Mesendoderm (in vitro differentiated cells): Measurements from ENCODE around the gene ZSCAN32.
A peak's percentile ranks its signal among the peaks of the same experiment; 100 is the strongest.

Source experiments
- DNase-seq: peaks from one replicate; pipeline ENCODE4 v3.0.0; 2013
- H2AK5ac ChIP-seq: 2 replicates; pipeline ENCODE4 v1.6.1; 2013; ENCODE audit warnings: low read length, inconsistent platforms
- H2BK120ac ChIP-seq: 2 replicates; pipeline ENCODE4 v1.6.1; 2013; ENCODE audit warnings: low read depth, mild to moderate bottlenecking, low read length, moderate library complexity, mixed read lengths
- H2BK15ac ChIP-seq: replicated peaks from 2 replicates; pipeline ENCODE4 v1.6.1; 2013; ENCODE audit warnings: low read depth, mild to moderate bottlenecking, moderate library complexity
- H2BK5ac ChIP-seq: 2 replicates; pipeline ENCODE4 v1.6.1; 2013; ENCODE audit warnings: low read length, inconsistent platforms
- H3K18ac ChIP-seq: 2 replicates; pipeline ENCODE4 v1.6.1; 2013; ENCODE audit warnings: mild to moderate bottlenecking, low read length, mixed read lengths
- H3K23ac ChIP-seq: one replicate; pipeline ENCODE4 v1.6.1; 2013; ENCODE audit warnings: low read length
- H3K27ac ChIP-seq: 2 replicates; pipeline ENCODE4 v1.5.1; 2013; ENCODE audit warnings: low read depth, mild to moderate bottlenecking, inconsistent platforms, low read length, moderate library complexity
- H3K27me3 ChIP-seq: 2 replicates; pipeline ENCODE4 v1.6.1; 2013; ENCODE audit warnings: low read length, control low read depth, mild to moderate bottlenecking, inconsistent platforms; ENCODE audit not compliant: insufficient read depth, poor library complexity
- H3K36me3 ChIP-seq: 2 replicates; pipeline ENCODE4 v1.6.1; 2013; ENCODE audit warnings: low read length, inconsistent platforms; ENCODE audit not compliant: control insufficient read depth, insufficient read depth
- H3K4ac ChIP-seq: one replicate; pipeline ENCODE4 v1.6.1; 2013; ENCODE audit warnings: low read depth, mild to moderate bottlenecking, low read length, moderate library complexity
- H3K4me1 ChIP-seq: 2 replicates; pipeline ENCODE4 v1.6.1; 2013; ENCODE audit warnings: low read depth, low read length, inconsistent platforms; ENCODE audit not compliant: control insufficient read depth
- H3K4me2 ChIP-seq: 2 replicates; pipeline ENCODE4 v1.6.1; 2013; ENCODE audit warnings: low read length
- H3K4me3 ChIP-seq: 2 replicates; pipeline ENCODE4 v1.5.1; 2013; ENCODE audit warnings: mild to moderate bottlenecking, low read length
- H3K56ac ChIP-seq: one replicate; pipeline ENCODE4 v1.6.1; 2013; ENCODE audit warnings: low read length
- H3K79me1 ChIP-seq: 2 replicates; pipeline ENCODE4 v1.6.1; 2013; ENCODE audit warnings: low read length, inconsistent platforms
- H3K79me2 ChIP-seq: 2 replicates; pipeline ENCODE4 v1.6.1; 2013; ENCODE audit warnings: mild to moderate bottlenecking, low read length; ENCODE audit not compliant: control insufficient read depth, insufficient read depth
- H3K9ac ChIP-seq: 2 replicates; pipeline ENCODE4 v1.6.1; 2013; ENCODE audit warnings: low read length, inconsistent platforms
- H4K5ac ChIP-seq: one replicate; pipeline ENCODE4 v1.6.1; 2013; ENCODE audit warnings: low read length
- H4K8ac ChIP-seq: one replicate; pipeline ENCODE4 v1.6.1; 2013; ENCODE audit warnings: low read depth, mild to moderate bottlenecking, control low read depth, low read length, moderate library complexity
- WGBS: extraction: QIAGEN DNeasy Blood & Tissue Kit; methylation state at CpG from one replicate; pipeline ENCODE4 v1.1.7; 2013; ENCODE audit warnings: low lambda C conversion rate, missing lambda C conversion rate; ENCODE audit not compliant: insufficient coverage; ENCODE audit errors: extremely low coverage; 5-methylcytosine and 5-hydroxymethylcytosine counted together

The ZSCAN32 gene

GRCh38 chr16:3389663-3390338 is 11.0 kb downstream of the ZSCAN32 start:
- no peak overlapping the region for H3K56ac ChIP-seq
- no peak overlapping the region for H3K27ac ChIP-seq
- no CpG with 5 or more reads among the region's 9 CpGs for WGBS
- no peaks in the 10 kb centered on the region for H3K4me1 ChIP-seq
- DNase-seq = no peak
- H3K27me3 ChIP-seq = no peaks in the 10 kb centered on the region
- H3K79me1 ChIP-seq = peaks cover 3% of the 10 kb centered on the region
- no peak overlapping the region for H2BK120ac ChIP-seq
- no peaks in the 10 kb centered on the region for H3K79me2 ChIP-seq
- H3K4me2 ChIP-seq = no peak overlapping the region
- no peak overlapping the region for H2BK5ac ChIP-seq
- H3K4ac ChIP-seq = no peak overlapping the region
- H2BK15ac ChIP-seq = no peak overlapping the region
- H4K8ac ChIP-seq = no peak overlapping the region
- no peak overlapping the region for H3K9ac ChIP-seq
- H4K5ac ChIP-seq = no peak overlapping the region
- no peak overlapping the region for H3K18ac ChIP-seq
- H2AK5ac ChIP-seq = no peak overlapping the region
- H3K23ac ChIP-seq = no peak overlapping the region
- H3K4me3 ChIP-seq = no peak overlapping the region
- H3K36me3 ChIP-seq = peaks cover 12% of the 10 kb centered on the region

GRCh38 chr16:3388325-3388724 is 12.5 kb downstream of the ZSCAN32 start:
- Histone ChIP-seq H2AK5ac (no peak overlapping the region), H4K8ac (no peak overlapping the region), H3K27ac (no peak overlapping the region), H2BK15ac (no peak overlapping the region), H3K4me1 (no peaks in the 10 kb centered on the region), H2BK5ac (no peak overlapping the region), H3K36me3 (peaks cover 21% of the 10 kb centered on the region), H3K56ac (no peak overlapping the region), H3K79me1 (peaks cover 1% of the 10 kb centered on the region), H3K9ac (no peak overlapping the region), H2BK120ac (no peak overlapping the region), H3K4me2 (no peak overlapping the region), H3K23ac (no peak overlapping the region), H3K18ac (no peak overlapping the region), H3K79me2 (no peaks in the 10 kb centered on the region), H3K4me3 (no peak overlapping the region), H3K27me3 (no peaks in the 10 kb centered on the region), H3K4ac (no peak overlapping the region), H4K5ac (no peak overlapping the region)
- DNase-seq = no peak
- no CpG with 5 or more reads among the region's 6 CpGs for WGBS

GRCh38 chr16:3383045-3383448 is 17.8 kb downstream of the ZSCAN32 start:
- no peak overlapping the region for H3K4me2 ChIP-seq
- H3K4me3 ChIP-seq = peak overlapping the region; percentile 35
- DNase-seq = peak; percentile 24
- H2BK5ac ChIP-seq = no peak overlapping the region
- no peaks in the 10 kb centered on the region for H3K4me1 ChIP-seq
- no peak overlapping the region for H3K9ac ChIP-seq
- H3K27me3 ChIP-seq = no peaks in the 10 kb centered on the region
- no peaks in the 10 kb centered on the region for H3K79me2 ChIP-seq
- no peak overlapping the region for H3K23ac ChIP-seq
- peaks cover 24% of the 10 kb centered on the region for H3K36me3 ChIP-seq
- H2BK120ac ChIP-seq = no peak overlapping the region
- H3K4ac ChIP-seq = no peak overlapping the region
- H3K18ac ChIP-seq = no peak overlapping the region
- no peaks in the 10 kb centered on the region for H3K79me1 ChIP-seq
- no peak overlapping the region for H3K56ac ChIP-seq
- no peak overlapping the region for H2BK15ac ChIP-seq
- H4K5ac ChIP-seq = no peak overlapping the region
- H3K27ac ChIP-seq = no peak overlapping the region
- no CpG with 5 or more reads among the region's 10 CpGs for WGBS
- H4K8ac ChIP-seq = no peak overlapping the region
- H2AK5ac ChIP-seq = no peak overlapping the region

- no peak overlapping the region for H3K4me3 ChIP-seq
- H4K5ac ChIP-seq = no peak overlapping the region
- no peak for DNase-seq
- no peak overlapping the region for H2BK5ac ChIP-seq
- H3K4me2 ChIP-seq = no peak overlapping the region
- no peaks in the 10 kb centered on the region for H3K27me3 ChIP-seq
- no peak overlapping the region for H3K18ac ChIP-seq
- no peak overlapping the region for H2BK120ac ChIP-seq
- no peak overlapping the region for H3K56ac ChIP-seq
- H3K9ac ChIP-seq = no peak overlapping the region
- no peak overlapping the region for H2BK15ac ChIP-seq
- no peak overlapping the region for H4K8ac ChIP-seq
- no peaks in the 10 kb centered on the region for H3K79me1 ChIP-seq
- H3K79me2 ChIP-seq = no peaks in the 10 kb centered on the region
- no peaks in the 10 kb centered on the region for H3K4me1 ChIP-seq
- no peak overlapping the region for H3K4ac ChIP-seq
- peaks cover 5% of the 10 kb centered on the region for H3K36me3 ChIP-seq
- no peak overlapping the region for H3K27ac ChIP-seq
- no peak overlapping the region for H3K23ac ChIP-seq
- H2AK5ac ChIP-seq = no peak overlapping the region
These were observed 22.9 kb downstream of the ZSCAN32 start for GRCh38 chr16:3377917-3378316.

GRCh38 chr16:3375680-3376079 is 25.1 kb downstream of the ZSCAN32 start:
- Histone ChIP-seq H4K8ac (no peak overlapping the region), H2BK120ac (no peak overlapping the region), H3K56ac (no peak overlapping the region), H3K18ac (no peak overlapping the region), H3K4ac (no peak overlapping the region), H3K4me2 (no peak overlapping the region), H3K36me3 (no peaks in the 10 kb centered on the region), H3K4me1 (no peaks in the 10 kb centered on the region), H2BK15ac (no peak overlapping the region), H3K79me2 (no peaks in the 10 kb centered on the region), H2BK5ac (no peak overlapping the region), H3K23ac (no peak overlapping the region), H3K4me3 (no peak overlapping the region), H3K79me1 (no peaks in the 10 kb centered on the region), H3K9ac (no peak overlapping the region), H2AK5ac (no peak overlapping the region), H3K27ac (no peak overlapping the region), H4K5ac (no peak overlapping the region), H3K27me3 (no peaks in the 10 kb centered on the region)
- DNase-seq = no peak
- WGBS = no CpG with 5 or more reads among the region's 5 CpGs

GRCh38 chr16:3369073-3369472 is 31.7 kb downstream of the ZSCAN32 start:
- no peaks in the 10 kb centered on the region for H3K4me1 ChIP-seq
- H2BK15ac ChIP-seq = no peak overlapping the region
- H3K79me1 ChIP-seq = no peaks in the 10 kb centered on the region
- H2BK5ac ChIP-seq = no peak overlapping the region
- no CpG with 5 or more reads among the region's 11 CpGs for WGBS
- no peak overlapping the region for H4K5ac ChIP-seq
- H3K4ac ChIP-seq = no peak overlapping the region
- no peak overlapping the region for H3K4me2 ChIP-seq
- H3K18ac ChIP-seq = no peak overlapping the region
- no peak overlapping the region for H3K4me3 ChIP-seq
- H3K79me2 ChIP-seq = no peaks in the 10 kb centered on the region
- DNase-seq = no peak
- no peak overlapping the region for H2BK120ac ChIP-seq
- H3K9ac ChIP-seq = no peak overlapping the region
- H3K27me3 ChIP-seq = no peaks in the 10 kb centered on the region
- no peak overlapping the region for H3K23ac ChIP-seq
- no peak overlapping the region for H4K8ac ChIP-seq
- H3K56ac ChIP-seq = no peak overlapping the region
- no peaks in the 10 kb centered on the region for H3K36me3 ChIP-seq
- H2AK5ac ChIP-seq = no peak overlapping the region
- H3K27ac ChIP-seq = no peak overlapping the region
